A549 (cell line): ENCODE data around the gene SEMA5A. TPM values are rescaled to one million over a fixed set of nuclear protein-coding genes. Genes with fewer than 3 reads are reported as not detected.

ENCODE experiments used
- ATAC-seq, 2 experiments: fragments of 200-7000 bp in 1 of 2; fragments of >200 bp in 1 of 2; cut with Nextera tagmentation in 1 of 2; cut with Tn5 transposase in 1 of 2; 3 replicates each; pipeline versions ENCODE4 v1.8.0 to v1.9.1; 2018 to 2020; ENCODE audit warnings: mild to moderate bottlenecking in 1 of 2, moderate library complexity in 1 of 2
- CTCF ChIA-PET: fragments of 300-600 bp; sonication (Branson Sonifier 250); formaldehyde crosslinking; extraction: SDS; loops from one replicate; lab custom pipeline; 2021; ENCODE audit warnings: antibody characterized with exemption, inconsistent platforms; lab: Yijun Ruan, JAX
- POLR2A ChIA-PET: fragments of 350-600 bp; formaldehyde crosslinking; extraction: SDS; loops from one replicate; lab custom pipeline; 2021; ENCODE audit warnings: antibody characterized with exemption, inconsistent platforms; lab: Yijun Ruan, JAX
- DNase-seq, 2 experiments: peaks; one replicate each; pipeline versions ENCODE4 v3.0.0 to v3.0.0-alpha.2; 2011 to 2016; ENCODE audit warnings: low read depth in 1 of 2, low spot score in 1 of 2
- FAIRE-seq: peaks from 2 replicates; lab custom pipeline; 2011; peaks lifted over from hg19 to GRCh38; lab: Jason Lieb, UNC
- H3K27ac ChIP-seq, 2 experiments: fragments of >200 bp; sonication (Bioruptor Twin); formaldehyde crosslinking; 3 replicates each; pipeline ENCODE4 v1.5.1; 2016 to 2017
- H3K4me1 ChIP-seq: fragments of >200 bp; sonication (Bioruptor Twin); formaldehyde crosslinking; 3 replicates; pipeline ENCODE4 v1.6.1; 2016
- H3K4me2 ChIP-seq: fragments of >200 bp; sonication (Bioruptor Twin); formaldehyde crosslinking; 3 replicates; pipeline ENCODE4 v1.6.1; 2016
- H3K4me3 ChIP-seq: fragments of >200 bp; sonication (Bioruptor Twin); formaldehyde crosslinking; 3 replicates; pipeline ENCODE4 v1.5.1; 2016
- H3K9me3 ChIP-seq: fragments of >200 bp; sonication (Bioruptor Twin); formaldehyde crosslinking; 3 replicates; pipeline ENCODE4 v1.6.1; 2016
- CBX2 ChIP-seq: fragments of 200-600 bp; sonication (generic); IDR thresholded peaks from 2 replicates; pipeline ENCODE4 v1.6.1; 2016; ENCODE audit warnings: low read depth, mild to moderate bottlenecking, borderline replicate concordance
- CEBPB ChIP-seq, 2 experiments: fragments of >200 bp in 1 of 2; sonication (Bioruptor Twin) in 1 of 2; formaldehyde crosslinking in 1 of 2; IDR thresholded peaks; 2 replicates each; pipeline ENCODE4 v1.6.1; 2012 to 2016
- CHD4 ChIP-seq: fragments of 200-600 bp; sonication (generic); IDR thresholded peaks from 2 replicates; pipeline ENCODE4 v1.6.1; 2016; ENCODE audit warnings: antibody characterized with exemption, mild to moderate bottlenecking, borderline replicate concordance
- EHF ChIP-seq: fragments of 250-450 bp; sonication (Bioruptor Pico); IDR thresholded peaks from 2 replicates; pipeline ENCODE4 v1.5.0; 2020; ENCODE audit warnings: mild to moderate bottlenecking
- EHMT2 ChIP-seq: fragments of 200-600 bp; sonication (generic); IDR thresholded peaks from 2 replicates; pipeline ENCODE4 v1.6.1; 2016; ENCODE audit warnings: antibody characterized with exemption, low read depth, mild to moderate bottlenecking, moderate library complexity
- ELK1 ChIP-seq: fragments of 150-350 bp; IDR thresholded peaks from 2 replicates; pipeline ENCODE4 v1.6.1; 2014; ENCODE audit warnings: low read depth, mild to moderate bottlenecking, low read length
- EP300 ChIP-seq, 2 experiments: fragments of >200 bp; sonication (Bioruptor Twin); formaldehyde crosslinking; IDR thresholded peaks; 2 replicates in 1 of 2; 3 replicates in 1 of 2; pipeline ENCODE4 v1.6.1; 2016 to 2017
- GATA3 ChIP-seq: IDR thresholded peaks from 2 replicates; pipeline ENCODE4 v1.6.1; 2012; ENCODE audit warnings: borderline replicate concordance
- HMGXB4 ChIP-seq: fragments of 250-450 bp; sonication (Bioruptor Pico); IDR thresholded peaks from 2 replicates; pipeline ENCODE4 v1.5.0; 2021; ENCODE audit warnings: mild to moderate bottlenecking, moderate library complexity, borderline replicate concordance
- HOXA7 ChIP-seq: fragments of 250-450 bp; sonication (Bioruptor Pico); IDR thresholded peaks from 2 replicates; pipeline ENCODE4 v1.5.0; 2020; ENCODE audit warnings: mild to moderate bottlenecking, moderate library complexity
- HOXB5 ChIP-seq: fragments of 250-450 bp; sonication (Bioruptor Pico); IDR thresholded peaks from 2 replicates; pipeline ENCODE4 v1.5.0; 2020; ENCODE audit warnings: mild to moderate bottlenecking, moderate library complexity
- JUN ChIP-seq, 2 experiments: fragments of >200 bp; sonication (Bioruptor Twin); formaldehyde crosslinking; IDR thresholded peaks; 2 replicates in 1 of 2; 3 replicates in 1 of 2; pipeline ENCODE4 v1.6.1; 2016 to 2017
- KDM1A ChIP-seq: fragments of 200-600 bp; sonication (generic); IDR thresholded peaks from 2 replicates; pipeline ENCODE4 v1.6.1; 2016; ENCODE audit warnings: low read depth, mild to moderate bottlenecking
- MAX ChIP-seq: IDR thresholded peaks from 2 replicates; pipeline ENCODE4 v1.6.1; 2012
- MAZ ChIP-seq: fragments of 150-350 bp; IDR thresholded peaks from 2 replicates; pipeline ENCODE4 v1.6.1; 2014; ENCODE audit warnings: antibody characterized with exemption, low read depth, low read length, borderline replicate concordance
- MYC ChIP-seq: IDR thresholded peaks from 2 replicates; pipeline ENCODE4 v1.6.1; 2012; ENCODE audit warnings: mild to moderate bottlenecking, inconsistent platforms, low read length, improper control_type of control experiment, borderline replicate concordance
- NFE2L2 ChIP-seq: fragments of 150-350 bp; conservative IDR thresholded peaks from 2 replicates; pipeline ENCODE4 v1.6.1; 2014; ENCODE audit warnings: low read length
- NPAS2 ChIP-seq: fragments of 250-450 bp; sonication (Bioruptor Pico); IDR thresholded peaks from 2 replicates; pipeline ENCODE4 v1.8.0; 2022; ENCODE audit warnings: mild to moderate bottlenecking, moderate library complexity, borderline replicate concordance
- PBX3 ChIP-seq: IDR thresholded peaks from 2 replicates; pipeline ENCODE4 v1.6.1; 2012
- POLR2A ChIP-seq: IDR thresholded peaks from 2 replicates; pipeline ENCODE4 v1.6.1; 2012; ENCODE audit warnings: mild to moderate bottlenecking, low read length
- RARB ChIP-seq: fragments of 250-450 bp; sonication (Bioruptor Pico); IDR thresholded peaks from 2 replicates; pipeline ENCODE4 v1.8.0; 2021; ENCODE audit warnings: mild to moderate bottlenecking, moderate library complexity
- RCOR1 ChIP-seq: fragments of 150-350 bp; IDR thresholded peaks from 2 replicates; pipeline ENCODE4 v1.6.1; 2014; ENCODE audit warnings: antibody characterized with exemption, low read length, low read depth
- REST ChIP-seq: fragments of 200-600 bp; sonication (generic); IDR thresholded peaks from 2 replicates; pipeline ENCODE4 v1.6.1; 2016; ENCODE audit warnings: antibody characterized with exemption, mild to moderate bottlenecking, moderate library complexity
- RFX5 ChIP-seq: fragments of 450-650 bp; IDR thresholded peaks from 2 replicates; pipeline ENCODE4 v1.7.1; 2014; ENCODE audit warnings: antibody characterized with exemption, mild to moderate bottlenecking, moderate library complexity
- SREBF2 ChIP-seq: fragments of 450-650 bp; IDR thresholded peaks from 2 replicates; pipeline ENCODE4 v1.6.1; 2014; ENCODE audit warnings: mild to moderate bottlenecking, moderate library complexity
- USF2 ChIP-seq: fragments of 450-650 bp; IDR thresholded peaks from 2 replicates; pipeline ENCODE4 v1.6.1; 2014; ENCODE audit warnings: antibody characterized with exemption
- ZFP36 ChIP-seq: fragments of 450-650 bp; IDR thresholded peaks from 2 replicates; pipeline ENCODE4 v1.6.1; 2014; ENCODE audit warnings: borderline replicate concordance; ENCODE audit not compliant: partially characterized antibody
- ZNF302 ChIP-seq: fragments of 250-450 bp; sonication (Bioruptor Pico); IDR thresholded peaks from 2 replicates; pipeline ENCODE4 v1.9.0; 2021; ENCODE audit warnings: inconsistent platforms, mild to moderate bottlenecking, moderate library complexity
- WGBS: methylation state at CpG from one replicate; pipeline ENCODE4 v1.1.6; 2017; ENCODE audit errors: missing lambda C conversion rate; 5-methylcytosine and 5-hydroxymethylcytosine counted together
- polyA plus RNA-seq, 4 experiments: library from polyadenylated mRNA; depleted of rRNA in 3 of 4; stranded (reverse); fragments of >200 nt; fragmentation: RNase III in 1 of 4; extraction: RNeasy Plus Mini Kit Qiagen cat#74134 plus additional on column Dnase treatment in 1 of 4; gene quantifications; 2 replicates in 3 of 4; 3 replicates in 1 of 4; pipeline ENCODE4 v1.2.3, GENCODE V29; 2011 to 2017

The SEMA5A gene
- polyA plus RNA-seq, 2 of the 4 experiments (the other 2 are of a cell fraction) = not detected

GRCh38 chr5:9505225-9505624 lies 40.6 kb downstream of the SEMA5A start:
- 7% methylated on average over 2 of the region's 2 CpGs for WGBS
- Histone ChIP-seq H3K27ac (no peak overlapping the region), H3K4me3 (no peak overlapping the region), H3K4me1 (no peaks in the 10 kb centered on the region), H3K4me2 (no peak overlapping the region), H3K9me3 (no peaks in the 10 kb centered on the region)
- POLR2A ChIA-PET = no interaction called here
- FAIRE-seq (no peak), DNase-seq (no peak), ATAC-seq (no peak)
- CTCF ChIA-PET = no interaction called here
- no peak for TF ChIP-seq NPAS2

- CTCF ChIA-PET = interaction anchor here (1.0 kb wide), 1 partner anchor 12 kb away, joined by 3 read pairs; no protein-coding TSS in a partner anchor
Measured at GRCh38 chr5:9502864-9503263, 43.0 kb downstream of the SEMA5A start.

GRCh38 chr5:9502050-9502834 lies 43.6 kb downstream of the SEMA5A start:
- no peak for ATAC-seq
- CTCF ChIA-PET = interaction anchor here (1.0 kb wide), 1 partner anchor 13 kb away, joined by 3 read pairs; no protein-coding TSS in a partner anchor
- Histone ChIP-seq H3K9me3 (no peaks in the 10 kb centered on the region), H3K4me3 (no peak overlapping the region), H3K4me1 (no peaks in the 10 kb centered on the region), H3K27ac (no peak overlapping the region), H3K4me2 (no peak overlapping the region)
- no peak for FAIRE-seq
- no peak for DNase-seq
- WGBS = 25% methylated on average over 4 of the region's 4 CpGs
- POLR2A ChIA-PET = no interaction called here
- TF ChIP-seq USF2 (no peak), ZFP36 (no peak), HOXB5 (CRISPR knock-in tag) (no peak), CBX2 (no peak), RFX5 (no peak), POLR2A (no peak), REST (no peak), NFE2L2 (no peak), ELK1 (no peak), ZNF302 (CRISPR knock-in tag) (no peak), RCOR1 (no peak), CHD4 (no peak), MAX (no peak), PBX3 (no peak), MAZ (no peak), KDM1A (no peak)

More at GRCh38 chr5:9502864-9503263, 43.0 kb downstream of the SEMA5A start:
- TF ChIP-seq CBX2 (no peak), GATA3 (no peak), HMGXB4 (CRISPR knock-in tag) (no peak), MYC (no peak), RARB (CRISPR knock-in tag) (no peak), EP300 (IDR thresholded peaks at IDR 0.05) (no peak), HOXA7 (no peak), CEBPB (IDR thresholded peaks at IDR 0.05) (no peak), SREBF2 (no peak), EHF (no peak), JUN (IDR thresholded peaks at IDR 0.05) (no peak), EHMT2 (no peak), RCOR1 (no peak)
- TF ChIP-seq, all 56 proteins: peak for 0
- no peak overlapping the region for H3K4me2 ChIP-seq
- ATAC-seq (no peak), FAIRE-seq (no peak), DNase-seq (no peak)
- 21% methylated on average over 1 of the region's 1 CpG for WGBS
- POLR2A ChIA-PET = no interaction called here
- H3K27ac ChIP-seq = no peak overlapping the region
- H3K4me1 ChIP-seq = no peaks in the 10 kb centered on the region
- H3K9me3 ChIP-seq = no peaks in the 10 kb centered on the region
- no peak overlapping the region for H3K4me3 ChIP-seq
